T-helper 2 cell treated with Interferon-gamma antibody and Interleukin-4, amounts not matched to agents 5 μg/mL and 100 μg/mL, for 36 hours (primary cell): ENCODE measurements around the gene FAM25G.

Experiments
- DNase-seq: peaks from one replicate; pipeline ENCODE4 v3.0.0; 2021; ENCODE audit warnings: low spot score
- H3K27ac Mint-ChIP-seq: one replicate; pipeline ENCODE4 v1.8.0; 2021; ENCODE audit warnings: mild to moderate bottlenecking, mixed read lengths
- H3K27me3 Mint-ChIP-seq: one replicate; pipeline ENCODE4 v1.8.0; 2021; ENCODE audit warnings: low read depth, mixed read lengths
- H3K36me3 Mint-ChIP-seq: one replicate; pipeline ENCODE4 v1.8.0; 2021; ENCODE audit warnings: low read depth, mixed read lengths
- H3K4me1 Mint-ChIP-seq: one replicate; pipeline ENCODE4 v1.8.0; 2021; ENCODE audit warnings: low read depth, mixed read lengths
- H3K4me3 Mint-ChIP-seq: one replicate; pipeline ENCODE4 v1.8.0; 2022; ENCODE audit warnings: mild to moderate bottlenecking, moderate library complexity, mixed read lengths
- H3K9me3 Mint-ChIP-seq: one replicate; pipeline ENCODE4 v1.8.0; 2021; ENCODE audit warnings: mixed read lengths

FAM25G gene

DNA sequence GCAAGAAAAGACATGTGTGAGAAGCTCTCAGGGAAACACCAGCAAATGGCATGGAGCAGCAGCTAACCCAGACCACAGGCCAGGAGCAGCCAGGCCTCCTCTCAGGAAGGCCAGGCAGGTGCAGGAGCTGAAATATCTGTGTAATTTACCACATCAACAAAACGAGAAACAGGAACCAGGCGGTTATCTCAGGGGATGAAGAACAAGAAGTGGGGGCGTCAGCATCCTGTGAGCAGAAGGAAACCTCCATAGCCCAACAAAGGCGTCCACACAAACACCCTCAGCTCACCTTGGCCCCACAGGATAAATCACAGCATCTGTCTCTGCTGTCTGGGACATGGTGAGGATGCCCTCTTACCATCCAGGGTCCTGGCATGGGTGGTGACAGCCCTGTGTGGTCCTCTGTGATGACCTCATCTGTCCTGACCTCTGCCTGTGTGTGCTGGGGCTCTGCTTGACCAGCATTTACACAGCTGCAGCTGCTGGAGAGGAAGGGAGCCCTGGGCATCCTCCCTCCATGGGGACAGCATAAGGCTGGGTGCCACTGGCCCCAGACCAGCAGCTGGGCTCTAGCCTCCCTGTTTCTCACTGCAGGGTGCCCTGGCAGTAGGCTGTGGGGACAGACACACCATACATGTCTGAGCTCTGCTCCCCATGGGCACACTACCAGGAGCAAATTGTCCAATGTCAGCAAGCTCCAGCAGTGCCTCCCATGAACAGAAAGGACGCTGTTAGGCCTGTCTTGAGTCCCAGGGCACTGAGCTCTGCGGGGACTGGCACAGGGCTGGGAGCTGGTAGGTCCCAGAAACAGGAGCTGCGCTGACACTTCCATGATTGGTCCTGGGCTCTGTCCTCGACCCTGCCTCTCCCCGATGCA lies 42.2 kb downstream of the FAM25G start:
- no peak overlapping the region for H3K27ac Mint-ChIP-seq

DNA sequence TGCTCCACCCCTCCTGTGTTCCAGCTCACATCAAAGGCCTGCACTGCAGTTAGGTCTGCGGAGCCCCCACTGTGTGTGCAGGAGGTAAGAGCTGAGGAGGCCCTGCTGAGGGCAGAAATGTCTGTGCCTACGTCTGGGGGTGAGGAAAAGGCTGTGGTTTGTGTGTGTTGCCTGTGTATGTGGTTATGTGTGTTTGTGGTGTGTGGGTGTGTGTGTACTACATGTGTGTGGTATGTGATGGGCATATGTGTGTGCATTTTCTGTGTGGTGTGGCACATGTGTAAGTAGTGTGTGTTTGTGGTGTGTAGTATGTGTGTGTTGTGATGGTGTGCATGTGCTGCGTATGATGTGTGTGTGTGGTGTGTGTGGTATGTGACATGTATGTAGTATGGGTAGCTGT lies 43.8 kb downstream of the FAM25G start:
- no peak overlapping the region for H3K4me3 Mint-ChIP-seq
- H3K9me3 Mint-ChIP-seq, result peaks cover 12% of the 10 kb centered on the region
- DNase-seq, result no peak
- H3K4me1 Mint-ChIP-seq, result peaks cover 16% of the 10 kb centered on the region
- H3K27me3 Mint-ChIP-seq, result no peaks in the 10 kb centered on the region
- peaks cover 9% of the 10 kb centered on the region for H3K36me3 Mint-ChIP-seq
- no peak overlapping the region for H3K27ac Mint-ChIP-seq

More for the DNA sequence above, 42.2 kb downstream of the FAM25G start:
- Mint-ChIP-seq H3K9me3 (peaks cover 12% of the 10 kb centered on the region), H3K27me3 (no peaks in the 10 kb centered on the region), H3K4me1 (peaks cover 20% of the 10 kb centered on the region), H3K36me3 (peaks cover 9% of the 10 kb centered on the region), H3K4me3 (no peak overlapping the region)
- DNase-seq, result no peak

DNA sequence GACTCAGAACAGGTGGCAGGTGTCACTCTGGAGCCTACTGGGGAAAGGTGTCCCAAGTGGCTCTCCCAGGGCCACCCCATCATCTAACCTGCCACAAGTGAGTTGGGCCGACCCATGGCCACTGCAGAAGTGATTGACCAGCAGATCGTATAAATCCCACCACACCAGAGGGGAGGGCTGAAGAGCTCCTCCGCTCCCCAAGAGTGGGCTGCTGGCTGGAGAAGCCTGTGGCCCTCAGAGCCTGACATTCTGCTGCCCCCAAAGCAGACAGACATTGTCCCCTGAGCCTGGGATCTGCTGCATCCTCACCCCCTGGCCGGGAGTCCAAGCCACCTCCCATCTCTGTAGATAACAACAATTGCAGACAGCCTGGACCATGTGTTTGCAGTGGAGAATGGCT lies 44.3 kb downstream of the FAM25G start:
- Mint-ChIP-seq H3K4me3 (no peak overlapping the region), H3K9me3 (peaks cover 12% of the 10 kb centered on the region), H3K36me3 (peaks cover 9% of the 10 kb centered on the region), H3K4me1 (peaks cover 18% of the 10 kb centered on the region), H3K27ac (no peak overlapping the region), H3K27me3 (no peaks in the 10 kb centered on the region)
- no peak for DNase-seq

DNA sequence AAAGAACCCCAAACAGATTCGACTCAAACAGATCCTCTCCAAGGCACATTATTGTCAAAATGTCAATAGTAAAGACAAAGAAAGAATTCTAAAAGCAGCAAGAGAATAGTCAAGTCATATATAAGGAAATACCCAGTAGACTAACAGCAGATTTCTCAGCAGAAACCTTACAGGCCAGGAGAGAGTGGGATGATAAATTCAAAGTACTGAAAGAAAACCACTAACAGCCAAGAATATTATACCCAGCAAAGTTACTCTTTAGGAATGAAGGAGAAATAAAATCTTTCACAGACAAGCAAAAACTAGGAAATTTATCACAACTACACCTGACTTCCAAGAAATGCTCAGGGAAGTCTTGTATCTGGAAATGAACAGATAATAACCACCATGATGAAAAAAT lies 45.8 kb downstream of the FAM25G start:
- DNase-seq, result no peak
- peaks cover 9% of the 10 kb centered on the region for H3K36me3 Mint-ChIP-seq
- H3K4me3 Mint-ChIP-seq, result no peak overlapping the region
- no peak overlapping the region for H3K27ac Mint-ChIP-seq
- H3K27me3 Mint-ChIP-seq, result no peaks in the 10 kb centered on the region
- peaks cover 26% of the 10 kb centered on the region for H3K4me1 Mint-ChIP-seq
- peaks cover 12% of the 10 kb centered on the region for H3K9me3 Mint-ChIP-seq

DNA sequence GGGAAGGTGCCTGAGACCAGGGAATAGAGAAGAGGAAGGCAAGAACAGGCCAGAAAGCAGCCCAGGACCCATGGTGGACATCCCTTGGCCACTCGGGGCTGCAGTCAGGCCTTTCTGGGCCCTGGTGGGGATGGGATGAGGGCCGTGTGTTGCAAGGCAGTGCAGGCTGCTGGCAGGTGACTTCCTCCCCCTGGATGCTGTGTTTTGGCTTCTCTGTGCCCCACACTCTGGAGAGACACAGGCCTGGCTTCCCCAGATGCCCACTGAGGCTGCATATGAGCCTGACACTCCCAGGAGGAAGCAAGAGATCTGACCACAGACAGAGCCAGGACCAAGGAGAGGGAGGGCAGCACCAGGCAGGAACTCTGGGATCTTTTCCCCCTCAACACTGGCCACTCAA lies 47.5 kb downstream of the FAM25G start:
- no peak overlapping the region for H3K4me3 Mint-ChIP-seq
- H3K27me3 Mint-ChIP-seq, result no peaks in the 10 kb centered on the region
- DNase-seq, result no peak
- peaks cover 24% of the 10 kb centered on the region for H3K4me1 Mint-ChIP-seq
- peaks cover 12% of the 10 kb centered on the region for H3K9me3 Mint-ChIP-seq
- H3K27ac Mint-ChIP-seq, result no peak overlapping the region
- peaks cover 9% of the 10 kb centered on the region for H3K36me3 Mint-ChIP-seq

DNA sequence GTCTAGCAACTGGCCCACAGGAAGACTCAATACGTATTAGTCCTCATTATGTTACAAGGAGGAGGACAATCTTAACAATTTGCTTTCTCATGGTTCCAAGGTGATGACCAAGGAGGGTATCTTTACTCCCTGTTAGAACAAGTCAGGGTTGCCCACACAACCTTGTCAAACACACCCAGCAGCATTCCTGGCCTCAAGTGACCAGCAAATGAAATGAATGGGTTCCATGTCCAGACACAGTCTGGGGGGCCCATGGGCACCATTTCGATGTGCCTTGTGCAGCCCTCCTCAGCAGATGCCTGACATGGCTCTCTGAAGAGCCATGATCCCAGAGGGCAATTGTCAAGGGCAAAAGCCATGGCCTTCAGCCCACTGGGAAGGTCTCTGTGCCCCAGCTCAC lies 48.4 kb downstream of the FAM25G start:
- no peak overlapping the region for H3K27ac Mint-ChIP-seq
- no peaks in the 10 kb centered on the region for H3K27me3 Mint-ChIP-seq
- H3K4me3 Mint-ChIP-seq, result no peak overlapping the region

DNA sequence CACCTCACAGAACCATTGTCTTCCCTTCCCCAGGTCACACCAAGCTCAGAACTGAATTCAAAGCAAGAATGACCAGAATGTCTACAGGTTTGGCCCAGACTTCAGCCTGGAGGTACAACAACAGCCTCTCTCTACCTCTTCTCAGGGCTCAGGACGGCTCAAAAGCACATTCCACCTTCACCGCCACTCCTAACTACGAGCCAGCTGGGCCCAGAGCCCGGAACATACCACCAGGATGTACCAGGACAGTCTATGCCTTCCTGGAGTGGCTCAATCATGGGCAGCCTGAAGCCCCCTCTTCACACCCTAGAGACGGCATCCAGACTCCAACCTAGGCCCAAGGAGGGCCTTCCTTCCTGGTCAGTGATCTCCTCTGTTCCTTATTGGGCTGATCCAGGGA lies 49.1 kb downstream of the FAM25G start:
- H3K27ac Mint-ChIP-seq, result no peak overlapping the region
- peaks cover 9% of the 10 kb centered on the region for H3K36me3 Mint-ChIP-seq
- peaks cover 12% of the 10 kb centered on the region for H3K9me3 Mint-ChIP-seq
- DNase-seq, result no peak
- H3K4me1 Mint-ChIP-seq, result peaks cover 9% of the 10 kb centered on the region
- H3K4me3 Mint-ChIP-seq, result no peak overlapping the region
- peaks cover 2% of the 10 kb centered on the region for H3K27me3 Mint-ChIP-seq

More for the DNA sequence above, 48.4 kb downstream of the FAM25G start:
- peaks cover 9% of the 10 kb centered on the region for H3K36me3 Mint-ChIP-seq
- no peak for DNase-seq
- H3K9me3 Mint-ChIP-seq, result peaks cover 12% of the 10 kb centered on the region
- peaks cover 15% of the 10 kb centered on the region for H3K4me1 Mint-ChIP-seq

DNA sequence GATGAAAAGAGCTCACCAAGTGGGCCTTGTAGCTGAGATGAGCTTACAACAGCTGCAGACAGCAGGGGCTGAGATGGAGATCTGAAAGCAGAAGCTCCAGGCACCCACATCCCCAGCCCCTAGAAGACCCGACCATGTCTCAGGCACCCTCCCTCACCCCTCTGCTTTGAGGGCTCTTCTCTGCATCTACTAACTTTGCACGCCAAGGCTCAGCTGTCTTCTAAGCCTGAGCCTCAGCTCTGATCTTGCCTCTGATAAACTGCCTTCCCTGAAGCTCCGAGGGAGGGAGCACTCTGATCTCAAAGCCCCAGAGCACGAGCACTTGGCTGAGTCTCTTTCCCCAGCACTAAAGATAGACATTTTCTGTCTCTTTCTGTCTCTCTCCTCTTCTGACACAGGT lies 49.6 kb downstream of the FAM25G start:
- Mint-ChIP-seq H3K4me1 (peaks cover 9% of the 10 kb centered on the region), H3K36me3 (peaks cover 9% of the 10 kb centered on the region), H3K27me3 (peaks cover 4% of the 10 kb centered on the region), H3K27ac (no peak overlapping the region), H3K9me3 (peaks cover 12% of the 10 kb centered on the region), H3K4me3 (no peak overlapping the region)
- no peak for DNase-seq

DNA sequence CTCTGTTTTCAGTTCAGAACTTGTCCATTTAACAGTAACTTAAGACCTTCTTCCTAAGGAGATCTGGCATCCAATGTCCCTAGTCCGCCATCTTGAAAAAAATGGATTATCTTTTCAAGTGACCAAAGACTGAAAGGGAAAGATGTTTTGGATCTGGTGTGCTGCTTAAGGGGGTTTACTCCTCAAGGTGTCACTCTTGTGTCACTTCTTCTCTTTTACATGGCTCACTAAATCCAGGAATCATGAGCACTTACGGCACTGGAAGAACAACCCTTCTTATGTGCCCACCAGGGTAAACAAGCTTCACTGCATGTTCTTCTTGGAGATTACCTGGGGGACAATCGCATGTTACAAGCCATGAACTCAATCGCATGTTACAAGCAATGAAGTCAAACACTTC lies 51.3 kb downstream of the FAM25G start:
- H3K27me3 Mint-ChIP-seq, result peaks cover 21% of the 10 kb centered on the region
- peaks cover 7% of the 10 kb centered on the region for H3K9me3 Mint-ChIP-seq
- peaks cover 1% of the 10 kb centered on the region for H3K36me3 Mint-ChIP-seq
- H3K4me1 Mint-ChIP-seq, result peaks cover 9% of the 10 kb centered on the region
- no peak overlapping the region for H3K27ac Mint-ChIP-seq
- DNase-seq, result no peak
- no peak overlapping the region for H3K4me3 Mint-ChIP-seq

DNA sequence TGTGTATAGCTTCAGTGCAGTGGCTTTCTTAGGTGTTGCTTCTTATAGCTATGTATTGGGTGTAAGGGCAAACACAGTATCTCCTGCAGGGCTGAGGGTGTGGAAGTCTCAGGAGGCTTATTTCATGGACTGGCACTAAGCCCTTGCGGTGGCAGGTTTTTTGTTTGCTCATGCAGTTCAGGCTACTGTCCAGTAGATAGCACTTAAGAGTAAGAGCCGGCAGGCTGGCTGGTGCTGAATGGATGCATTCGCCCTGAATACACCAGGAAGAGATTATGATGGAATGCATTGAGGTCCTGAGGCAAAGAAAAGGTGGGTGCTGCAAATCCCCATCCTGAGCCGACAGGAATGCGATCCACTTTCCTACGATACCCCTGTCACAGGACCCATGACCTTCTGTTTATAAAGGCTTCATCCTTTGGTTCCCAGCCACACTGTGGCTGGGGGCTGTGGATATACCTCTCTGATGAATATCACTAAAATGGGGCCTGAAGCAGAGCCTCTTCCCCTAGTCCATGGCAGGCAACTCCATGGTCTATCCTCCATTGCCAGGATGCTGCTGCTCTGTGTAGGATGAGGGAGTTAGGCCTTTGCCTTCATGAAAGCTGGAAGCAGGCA lies 52.5 kb downstream of the FAM25G start:
- Mint-ChIP-seq H3K27ac (no peak overlapping the region), H3K36me3 (no peaks in the 10 kb centered on the region), H3K27me3 (peaks cover 28% of the 10 kb centered on the region), H3K4me1 (peaks cover 9% of the 10 kb centered on the region), H3K4me3 (no peak overlapping the region), H3K9me3 (peaks cover 4% of the 10 kb centered on the region)
- DNase-seq, result no peak
